HK-2 (cell line): Measurements from ENCODE around the gene ITGB3.

Experiments used
- DNase-seq: peaks from one replicate; pipeline ENCODE4 v3.0.0-alpha.2; 2018; ENCODE audit not compliant: unreplicated experiment

The ITGB3 gene

DNA sequence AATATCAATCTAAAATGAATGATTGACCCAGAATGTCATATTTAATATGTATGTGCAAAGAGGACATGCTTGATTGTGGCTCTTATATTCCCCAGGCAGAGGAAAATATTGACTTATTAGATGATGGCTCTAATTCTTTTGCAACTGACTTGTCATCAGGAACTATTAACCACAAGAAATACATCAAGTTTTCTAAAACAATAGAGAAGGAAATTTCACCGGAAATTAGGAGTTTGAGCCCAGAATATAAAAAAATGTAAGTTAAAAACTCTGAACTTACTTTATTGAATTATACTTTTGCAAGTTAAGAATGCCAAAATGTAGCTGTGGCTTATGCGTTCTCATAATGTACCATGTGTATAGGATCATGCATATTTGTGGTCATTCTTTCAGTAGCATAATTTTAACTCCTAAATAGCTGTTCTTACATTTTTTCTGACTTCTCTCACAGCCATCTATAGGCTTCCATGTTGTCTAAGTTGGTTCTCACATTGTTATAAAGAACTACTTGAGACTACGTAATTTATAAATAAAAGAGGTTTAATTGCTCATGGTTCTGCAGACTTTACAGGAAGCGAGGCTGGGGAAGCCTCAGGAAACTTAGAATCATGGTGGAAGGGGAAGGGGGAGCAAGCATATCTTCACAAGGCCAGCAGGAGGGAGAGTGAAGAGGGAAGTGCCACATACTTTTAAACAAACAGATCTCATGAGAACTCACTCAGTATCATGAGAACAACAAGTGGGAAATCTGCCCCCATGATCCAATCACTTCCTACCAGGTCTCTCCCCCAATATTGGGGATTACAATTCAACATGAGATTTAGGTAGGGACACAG lies 81.7 kb downstream of the ITGB3 start:
- no peak for DNase-seq

DNA sequence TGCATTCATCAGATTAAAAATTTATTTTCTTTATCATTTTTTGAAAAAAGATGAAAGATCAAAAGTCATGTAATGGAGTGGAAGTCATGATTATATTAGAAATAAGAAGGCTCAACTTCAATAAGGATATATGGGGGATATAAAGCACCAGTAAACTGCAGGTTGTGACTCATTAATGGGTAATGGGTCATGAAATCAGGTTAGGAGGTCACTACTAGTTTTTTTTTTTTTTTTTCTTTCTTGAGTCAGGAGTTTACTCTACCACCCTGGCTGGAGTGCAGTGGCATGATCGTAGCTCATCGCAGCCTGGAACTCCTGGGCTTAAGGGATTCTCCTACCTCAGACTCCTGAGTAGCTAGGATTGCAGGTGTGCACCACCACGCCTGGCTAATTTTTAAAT lies 84.4 kb downstream of the ITGB3 start:
- no peak for DNase-seq

DNA sequence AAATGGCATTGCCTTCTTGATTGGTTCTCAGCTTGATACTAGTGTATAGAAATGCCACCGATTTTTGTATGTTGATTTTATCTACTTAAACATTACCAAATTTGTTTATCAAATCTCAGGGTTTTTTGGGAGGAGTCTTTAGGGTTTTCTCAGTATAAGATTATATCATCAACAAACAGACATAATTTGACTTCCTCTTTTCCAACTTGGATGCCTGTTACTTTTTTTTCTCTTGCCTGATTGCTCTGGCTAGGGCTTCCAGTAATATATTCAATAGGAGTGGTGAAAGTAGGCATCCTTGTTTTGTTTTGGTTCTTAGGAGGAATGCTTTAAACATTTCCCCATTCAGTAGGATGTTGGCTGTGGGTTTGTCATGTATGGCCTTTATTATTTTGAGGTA lies 99.2 kb downstream of the ITGB3 start:
- DNase-seq = no peak

DNA sequence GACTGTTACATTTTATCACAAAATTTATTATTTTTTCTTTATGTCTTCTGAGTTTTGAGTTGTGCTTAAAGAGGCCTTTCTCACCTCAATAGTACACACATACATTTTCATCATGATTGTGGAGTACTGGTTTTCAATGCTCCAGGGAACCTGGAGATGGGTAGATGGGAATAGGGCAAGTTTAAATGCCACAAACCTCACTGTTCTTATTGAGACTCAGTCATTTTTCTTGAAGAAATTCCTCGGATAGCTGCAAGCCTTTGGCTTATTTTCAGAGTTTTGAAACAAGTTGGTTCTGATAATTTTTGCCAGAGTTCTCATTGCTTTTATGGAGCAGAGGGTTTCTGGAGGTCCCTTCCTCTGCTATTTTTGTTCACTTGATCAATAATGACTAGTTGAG lies 105.0 kb downstream of the ITGB3 start:
- no peak for DNase-seq
